NCI-H510A treated with DMSO at 0.1 percent for 48 hours (cell line): ENCODE results near the gene TRAP1.

Experiments used
- DNase-seq: peaks from one replicate; lab custom pipeline; 2025; lab: John Stamatoyannopoulos, UW

The TRAP1 gene

DNA sequence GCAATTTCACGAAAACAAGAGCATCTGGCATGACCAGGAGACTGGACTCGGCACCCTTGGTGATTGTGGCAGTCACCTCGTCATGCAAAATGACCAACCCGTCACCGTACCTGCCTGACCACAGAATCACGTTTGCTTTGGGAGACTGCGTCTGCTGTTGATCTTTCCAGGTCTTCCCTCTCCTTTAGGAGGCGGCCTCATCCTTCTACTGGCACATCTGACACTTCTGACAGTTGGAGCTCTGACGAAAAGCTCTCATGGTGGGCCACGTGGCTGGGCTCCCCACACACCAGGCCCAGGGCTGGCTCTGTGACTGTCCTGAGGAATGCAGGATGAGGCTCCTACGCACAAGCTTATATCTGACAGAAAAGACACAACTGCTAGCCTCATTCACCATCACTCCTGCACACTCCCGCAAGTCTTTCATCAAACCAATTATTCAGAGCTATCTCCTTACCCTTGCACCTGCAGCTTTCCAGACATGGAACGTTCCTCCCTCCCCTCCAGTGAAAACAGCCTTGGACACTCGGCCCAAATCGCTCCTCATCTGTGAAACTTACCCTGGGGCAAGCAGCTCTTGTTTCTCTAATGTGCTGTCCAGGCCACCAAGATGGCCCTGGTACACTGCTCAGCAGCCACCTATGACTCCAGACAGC, 3.6 kb downstream of the TRAP1 start:
- DNase-seq, result no peak

DNA sequence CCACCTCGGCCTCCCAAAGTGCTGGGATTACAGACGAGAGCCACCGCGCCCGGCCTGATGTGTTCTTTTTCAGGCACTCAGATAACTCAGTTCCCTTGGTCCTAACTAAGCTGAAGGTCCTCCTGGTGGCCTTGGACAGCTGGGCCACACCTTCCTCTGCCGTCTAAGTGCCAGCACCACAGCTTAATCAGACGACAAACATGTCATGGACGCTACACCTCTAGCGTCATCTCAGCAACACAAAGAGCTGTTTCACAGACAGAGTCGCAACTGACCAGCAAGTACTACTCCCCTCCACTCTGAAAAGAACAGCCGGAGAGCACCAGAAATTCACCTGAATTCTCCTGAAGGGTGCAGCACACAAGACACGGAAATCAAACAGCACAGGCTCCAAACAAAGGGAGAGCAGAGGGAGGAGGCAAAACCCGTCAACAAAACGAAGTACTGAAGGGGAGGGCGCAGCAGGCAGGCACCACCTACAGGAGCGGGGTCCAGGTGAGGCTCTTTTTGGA, 4.4 kb downstream of the TRAP1 start:
- no peak for DNase-seq

DNA sequence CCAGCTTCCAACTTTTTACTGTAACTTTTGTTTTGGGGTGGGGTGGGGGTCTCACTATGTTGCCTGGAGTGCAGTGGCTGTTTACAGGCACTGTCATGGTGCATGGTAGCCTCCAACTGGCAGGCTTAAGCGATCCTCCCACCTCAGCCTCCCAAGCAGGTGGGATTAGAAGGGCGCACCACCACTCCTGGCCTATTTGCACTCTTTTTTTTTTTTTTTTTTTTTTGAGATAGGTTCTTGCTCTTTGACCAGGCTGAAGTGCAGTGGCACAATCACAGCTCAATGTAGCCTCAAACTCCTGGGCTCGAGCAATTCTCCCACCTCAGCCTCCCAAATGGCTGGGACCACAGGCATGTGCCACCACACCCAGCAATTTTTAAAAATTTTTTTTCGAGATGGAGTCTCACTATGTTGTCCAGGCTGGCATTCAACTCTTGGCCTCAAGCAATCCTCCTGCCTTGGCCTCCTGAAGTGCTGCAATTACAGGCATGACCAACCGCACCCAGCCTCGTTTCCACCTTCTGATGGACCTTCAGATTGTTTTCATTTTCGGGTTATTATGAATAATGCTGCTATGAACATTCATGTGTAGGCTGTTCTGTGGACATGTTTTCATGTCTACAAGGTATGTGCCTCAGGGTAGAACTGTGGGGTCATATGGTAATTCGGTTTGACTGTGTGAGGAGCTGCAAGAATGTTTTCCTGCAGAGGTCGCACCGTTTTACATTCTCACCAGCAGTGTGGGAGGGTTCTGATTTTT, 10.9 kb downstream of the TRAP1 start:
- no peak for DNase-seq

DNA sequence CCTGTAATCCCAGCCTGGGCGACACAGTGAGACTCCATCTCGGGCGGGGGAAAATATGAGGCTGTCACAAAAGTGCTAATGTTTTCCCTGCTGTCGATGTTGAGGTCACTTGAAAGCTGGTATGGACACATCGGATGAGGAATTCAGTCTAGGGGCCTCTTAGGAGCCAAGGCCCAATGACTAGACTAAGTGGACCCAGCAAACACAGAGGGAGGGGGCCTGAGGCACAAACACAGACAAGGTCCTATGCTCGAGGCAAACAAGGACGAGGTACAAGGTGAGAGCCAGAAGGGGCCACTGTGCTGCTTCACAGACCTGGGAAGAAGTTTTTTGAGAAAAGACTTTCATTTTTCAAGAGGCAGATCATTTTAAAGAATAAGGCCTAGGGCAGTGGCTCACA, 15.2 kb downstream of the TRAP1 start:
- no peak for DNase-seq

DNA sequence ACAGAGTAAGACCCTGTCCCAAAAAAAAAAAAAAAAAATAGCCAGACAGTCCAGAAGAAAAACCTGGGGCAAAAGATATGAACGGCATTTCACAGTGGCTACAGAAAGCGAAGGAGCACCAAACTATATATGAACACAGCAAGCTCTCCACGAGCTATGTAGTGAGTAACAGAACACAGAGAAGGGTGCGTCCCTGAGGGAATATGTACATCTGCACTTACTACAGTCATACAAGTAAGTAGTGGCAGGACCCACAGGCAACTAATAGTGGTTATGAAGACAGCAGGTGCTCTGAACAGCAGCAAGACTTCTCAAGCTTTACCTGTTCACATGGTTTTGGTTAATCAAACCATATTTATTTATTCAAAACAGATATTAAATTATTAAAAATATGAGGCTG, 15.8 kb downstream of the TRAP1 start:
- no peak for DNase-seq

DNA sequence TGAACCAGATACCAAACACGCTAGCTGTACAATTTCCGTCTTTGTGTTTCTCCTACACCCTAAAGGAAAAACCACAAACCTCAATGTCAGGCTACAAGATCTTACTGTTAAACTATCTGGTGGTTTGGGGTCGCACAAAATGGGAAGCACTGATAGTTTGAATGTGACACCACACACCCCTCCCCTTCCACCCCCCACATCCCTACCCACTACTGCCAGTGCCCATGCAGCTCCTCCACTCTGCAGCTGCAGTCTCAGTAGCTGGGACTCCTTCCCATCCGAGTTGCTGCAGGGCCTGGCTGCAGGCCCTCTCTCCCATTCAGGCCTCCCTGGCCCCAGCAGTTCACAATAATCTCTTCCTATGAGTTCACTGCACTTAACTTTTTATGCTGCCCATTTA, 18.4 kb downstream of the TRAP1 start:
- DNase-seq, result no peak

DNA sequence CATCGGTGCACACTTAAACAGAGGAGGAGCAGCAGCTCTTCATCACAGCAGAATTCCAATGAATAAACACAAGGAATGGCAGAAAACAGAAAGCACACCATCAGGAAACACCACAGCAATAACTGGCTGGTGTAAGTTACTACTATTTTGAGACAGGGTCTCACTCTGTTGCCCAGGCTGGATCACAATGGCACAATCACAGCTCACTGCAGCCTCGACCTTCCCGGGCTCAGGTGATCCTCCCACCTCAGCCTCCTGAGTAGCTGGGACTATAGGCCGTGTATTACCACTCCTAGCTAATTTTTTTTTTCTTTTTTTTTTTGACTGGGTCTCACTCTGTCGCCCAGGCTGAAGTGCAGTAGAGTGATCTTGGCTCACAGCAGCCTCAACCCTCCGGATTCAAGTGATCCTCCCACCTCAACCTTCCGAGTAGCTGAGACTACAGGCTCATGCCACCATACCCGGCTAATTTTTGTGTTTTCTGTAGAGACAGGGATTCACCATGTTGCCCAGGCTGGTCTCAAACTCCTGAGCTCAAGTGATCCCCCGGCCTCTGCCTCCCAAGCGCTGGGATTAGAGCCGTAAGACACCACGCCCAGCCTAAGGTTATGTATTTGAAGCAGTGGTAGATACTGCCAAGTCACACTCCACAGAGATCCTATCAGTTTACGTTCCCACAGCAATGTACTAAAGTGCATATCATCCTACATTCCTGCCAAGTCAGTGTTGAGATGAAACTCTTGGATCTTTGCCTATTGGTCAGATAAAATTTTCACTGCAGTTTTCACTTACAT, 20.7 kb downstream of the TRAP1 start:
- no peak for DNase-seq

DNA sequence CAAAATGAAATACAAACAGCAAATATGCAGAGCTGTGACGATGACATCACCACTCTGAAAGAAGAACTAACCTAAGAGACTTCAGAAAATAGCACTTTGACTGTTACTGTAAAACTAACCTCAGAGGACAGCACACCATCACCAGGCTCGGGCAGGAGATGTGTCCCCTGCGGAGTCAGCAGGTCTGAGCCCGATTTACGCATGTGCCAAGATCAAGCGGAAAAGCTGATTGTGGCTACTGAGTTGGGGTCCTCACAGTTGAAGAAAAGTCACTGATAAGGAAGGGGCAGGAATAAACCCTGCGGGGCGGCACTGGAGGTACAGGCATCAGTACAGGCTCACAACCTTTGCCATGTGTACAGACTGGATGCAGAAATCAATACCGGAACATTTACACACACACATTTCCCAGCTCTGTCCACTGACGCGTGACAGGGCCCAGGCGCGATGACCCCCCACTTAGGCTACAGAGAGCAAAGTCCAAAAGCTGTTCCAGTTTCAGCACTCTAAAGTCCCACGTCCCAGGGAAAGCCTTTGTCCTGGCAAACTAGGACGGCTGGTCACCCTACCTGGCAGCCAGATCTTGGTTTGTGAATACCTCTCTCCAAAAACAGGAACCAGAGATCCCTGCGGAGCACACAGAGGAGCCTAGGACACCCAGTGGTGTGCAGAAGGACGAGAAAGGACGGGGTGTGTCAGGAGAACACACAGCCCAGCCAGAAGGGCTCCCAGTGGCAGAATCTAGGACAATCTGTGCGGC, 21.5 kb downstream of the TRAP1 start:
- no peak for DNase-seq

DNA sequence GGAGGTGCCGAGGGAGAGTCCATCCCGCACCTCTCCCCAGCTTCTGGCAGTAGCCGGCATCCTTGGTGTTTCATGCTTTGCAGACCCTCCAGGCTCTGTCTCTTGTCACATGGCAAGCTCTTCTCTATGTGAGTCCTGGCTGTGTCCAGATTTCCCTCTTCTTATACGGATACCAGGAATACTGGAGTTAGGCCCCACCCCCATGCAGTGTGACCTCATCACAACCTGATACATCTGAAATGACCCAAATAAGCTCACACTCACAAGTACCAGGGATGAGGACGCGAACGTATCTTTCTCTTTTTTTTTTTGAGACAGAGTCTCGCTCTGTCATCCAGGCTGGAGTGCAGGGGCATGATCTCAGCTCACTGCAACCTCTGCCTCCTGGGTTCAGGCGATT, 23.3 kb downstream of the TRAP1 start:
- no peak for DNase-seq

DNA sequence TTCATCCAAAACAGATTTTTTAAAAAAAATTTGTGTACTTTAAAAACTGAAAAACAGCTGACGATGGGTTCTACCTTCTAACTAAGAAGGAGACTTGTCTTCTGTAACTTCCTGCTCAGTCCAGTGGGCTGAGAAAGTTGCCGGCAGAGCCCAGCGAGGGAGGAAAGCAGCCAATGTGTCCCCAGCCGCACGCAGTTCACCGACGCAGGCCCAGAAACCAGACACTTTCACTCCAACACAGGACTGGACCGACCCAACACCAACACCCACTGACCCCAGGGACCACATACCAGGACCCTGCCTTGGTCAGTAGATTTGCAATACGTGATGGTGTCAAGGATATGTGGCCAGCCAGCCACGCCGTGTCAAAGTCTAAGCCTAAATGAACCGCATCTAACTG, 25.6 kb downstream of the TRAP1 start:
- DNase-seq, result no peak

DNA sequence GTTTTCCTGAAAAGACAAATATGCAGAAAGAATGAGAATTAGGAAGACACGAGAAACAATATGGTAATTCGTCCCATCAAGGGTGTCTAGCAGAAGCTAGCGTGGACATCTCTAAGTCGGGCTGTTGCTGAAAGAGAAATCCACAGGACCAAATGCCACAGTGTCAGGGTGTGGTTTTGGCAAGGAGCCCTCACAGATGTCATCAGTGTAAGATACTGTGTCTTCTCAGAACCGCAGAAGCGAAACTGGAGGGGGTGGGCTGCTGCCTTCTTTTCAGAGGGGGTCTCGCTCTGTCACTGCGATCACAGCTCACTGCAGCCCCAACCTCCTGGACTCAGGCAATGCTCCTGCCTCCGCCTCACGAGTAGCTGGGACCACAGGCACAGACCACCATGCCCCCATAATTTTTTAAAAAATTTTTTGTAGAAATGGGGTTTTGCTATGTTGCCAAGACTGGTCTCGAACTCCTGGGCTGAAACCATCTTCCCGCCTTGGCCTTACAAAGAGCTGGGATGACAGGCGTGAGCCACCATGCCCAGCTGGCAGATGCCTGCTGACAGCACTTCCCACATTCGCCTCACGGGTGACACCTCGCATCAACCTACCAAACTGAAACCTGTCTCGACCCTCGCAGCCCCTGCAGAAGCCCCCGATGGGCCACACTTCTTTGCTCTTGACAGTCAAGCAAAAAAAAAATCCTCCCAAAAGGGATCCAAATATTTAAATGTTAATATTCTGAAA, 26.2 kb downstream of the TRAP1 start:
- no peak for DNase-seq

DNA sequence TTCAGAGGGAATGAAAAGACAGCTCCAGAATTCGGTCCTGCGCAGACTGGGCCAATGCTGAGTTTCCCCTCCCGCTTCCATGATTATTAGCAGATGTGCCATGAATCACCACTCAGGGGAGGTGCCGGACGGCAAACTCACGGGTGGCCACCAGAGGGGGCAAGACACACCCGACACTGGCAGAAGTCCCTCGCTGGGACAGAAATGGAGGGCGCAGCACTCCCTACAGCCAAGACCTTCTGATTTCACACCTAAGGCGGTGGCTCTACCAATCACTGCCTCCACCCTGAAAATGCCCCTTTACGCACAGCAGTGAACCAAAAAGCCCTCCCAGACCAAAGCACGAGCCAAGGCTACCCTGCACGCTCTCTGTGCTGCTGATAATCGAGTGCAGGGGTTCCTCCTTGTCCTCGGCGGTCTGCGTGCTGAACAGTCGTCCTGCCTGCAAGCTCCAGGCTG, 26.8 kb downstream of the TRAP1 start:
- peak; percentile 32 for DNase-seq

DNA sequence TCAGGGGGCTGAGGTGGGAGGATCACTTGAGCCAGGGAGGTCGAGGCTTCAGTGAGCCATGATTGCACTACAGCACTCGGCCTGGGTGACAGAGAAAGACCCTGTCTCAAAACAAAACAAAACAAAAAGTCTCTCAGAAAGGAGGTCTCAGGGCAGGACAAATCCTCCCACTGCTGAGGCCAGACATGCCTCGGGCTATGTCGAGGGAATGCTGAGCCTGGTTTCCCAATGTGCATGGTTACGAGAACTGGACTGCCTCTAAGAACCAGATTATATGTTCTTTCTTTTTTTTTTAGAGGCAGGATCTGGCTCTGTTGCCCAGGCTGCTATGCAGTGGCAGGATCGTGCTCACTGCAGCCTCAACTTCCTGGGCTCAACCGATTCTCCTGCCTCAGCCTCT, 27.6 kb downstream of the TRAP1 start:
- DNase-seq, result no peak

DNA sequence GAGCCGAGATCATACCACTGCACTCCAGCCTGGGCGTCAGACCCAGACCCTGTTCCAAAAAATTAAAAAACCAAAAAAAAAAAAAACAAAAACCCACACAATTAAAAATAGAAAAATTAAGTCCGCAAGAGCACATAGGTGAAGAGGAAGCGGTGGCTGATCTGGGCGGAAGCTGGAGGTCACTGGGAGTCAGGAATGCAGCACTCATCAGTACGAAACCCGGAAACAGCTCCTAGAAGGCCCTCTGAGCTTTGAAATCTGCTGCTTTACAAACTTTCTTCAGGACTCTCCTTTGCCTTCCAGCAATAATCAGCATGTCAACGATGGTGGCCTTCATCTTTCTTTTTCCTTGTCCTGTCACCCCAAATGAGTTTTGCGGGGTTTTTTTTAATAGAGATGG, 29.5 kb downstream of the TRAP1 start:
- no peak for DNase-seq

DNA sequence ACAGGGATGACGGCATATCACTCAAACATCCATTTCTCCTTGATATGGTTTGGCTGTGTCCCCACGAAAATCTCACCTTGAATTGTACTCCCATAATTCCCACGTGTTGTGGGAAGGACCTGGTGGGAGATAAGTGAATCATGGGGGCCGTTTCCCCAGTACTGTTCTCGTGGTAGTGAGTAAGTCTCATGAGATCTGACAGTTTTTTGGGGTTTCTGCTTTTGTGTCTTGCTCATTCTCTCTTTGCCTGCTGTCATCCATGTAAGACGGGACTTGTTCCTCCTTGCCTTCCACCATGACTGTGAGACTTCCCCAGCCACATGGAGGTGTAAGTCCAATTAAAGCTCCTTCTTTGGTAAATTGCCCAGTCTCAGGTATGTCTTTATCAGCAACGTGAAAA, 30.3 kb downstream of the TRAP1 start:
- DNase-seq, result no peak

DNA sequence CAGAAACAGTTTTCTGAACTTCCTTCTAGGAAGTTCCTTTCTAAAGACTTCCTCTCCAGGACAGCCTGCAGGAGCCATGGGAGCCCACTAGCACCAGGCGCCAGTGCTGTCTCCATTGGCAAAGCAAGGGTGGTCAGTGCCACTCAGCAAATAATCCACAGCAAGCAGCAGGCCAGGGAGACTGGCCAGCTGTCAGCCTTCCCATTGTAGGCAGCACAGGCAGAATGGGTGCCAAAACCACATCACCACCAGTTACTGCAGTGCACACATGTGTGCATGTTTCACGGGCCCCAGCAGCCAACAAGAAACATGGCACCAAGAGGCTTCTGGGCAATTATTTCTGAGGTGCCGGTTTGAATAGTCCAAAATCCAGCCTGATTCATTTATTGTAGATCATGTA, 36.1 kb downstream of the TRAP1 start:
- no peak for DNase-seq

DNA sequence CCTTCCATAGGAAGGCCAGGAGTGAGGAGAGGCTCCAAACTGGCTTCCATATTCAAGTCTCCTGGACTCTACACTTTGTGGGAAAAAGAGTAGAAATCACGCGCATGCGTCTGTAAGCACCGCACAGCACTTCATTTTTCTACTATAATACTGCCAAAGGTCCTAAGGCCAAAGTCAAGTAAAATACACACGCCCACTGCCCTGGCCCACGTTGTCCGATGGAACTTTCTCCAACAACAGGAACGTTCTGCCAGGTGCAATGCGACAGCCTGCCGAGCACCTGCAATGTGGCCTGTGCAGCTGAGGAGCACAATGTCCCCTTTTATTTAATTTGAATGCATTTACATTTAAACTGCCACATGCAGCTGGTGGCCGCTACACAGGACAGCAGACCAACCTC, 39.3 kb downstream of the TRAP1 start:
- DNase-seq, result no peak

DNA sequence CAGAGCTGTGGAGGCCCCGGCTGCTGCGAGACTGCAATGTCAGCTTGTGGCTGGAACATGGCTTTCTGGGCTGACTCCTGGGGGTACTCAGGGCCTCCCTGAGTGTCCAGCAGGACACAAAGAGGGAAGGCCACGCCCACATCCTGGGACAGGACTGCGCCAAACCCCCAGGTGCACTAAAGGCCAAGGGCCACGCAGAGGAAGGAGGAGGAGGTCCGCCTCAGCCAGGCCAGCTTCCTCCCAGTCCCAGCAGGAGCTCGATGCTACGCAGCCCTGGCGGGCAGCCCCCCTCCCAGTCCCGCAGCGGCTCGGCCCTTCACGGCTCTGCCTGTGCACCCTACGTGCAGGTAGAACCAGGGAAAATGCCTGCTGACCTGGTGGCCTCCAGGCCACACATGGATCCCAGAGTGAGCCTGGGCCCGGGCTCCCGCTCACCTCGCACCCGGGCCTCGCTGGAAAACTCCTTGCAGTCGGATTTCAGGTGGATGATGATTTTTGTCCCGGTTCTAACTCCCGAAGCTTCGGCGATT, 41.7 kb downstream of the TRAP1 start:
- no peak for DNase-seq

DNA sequence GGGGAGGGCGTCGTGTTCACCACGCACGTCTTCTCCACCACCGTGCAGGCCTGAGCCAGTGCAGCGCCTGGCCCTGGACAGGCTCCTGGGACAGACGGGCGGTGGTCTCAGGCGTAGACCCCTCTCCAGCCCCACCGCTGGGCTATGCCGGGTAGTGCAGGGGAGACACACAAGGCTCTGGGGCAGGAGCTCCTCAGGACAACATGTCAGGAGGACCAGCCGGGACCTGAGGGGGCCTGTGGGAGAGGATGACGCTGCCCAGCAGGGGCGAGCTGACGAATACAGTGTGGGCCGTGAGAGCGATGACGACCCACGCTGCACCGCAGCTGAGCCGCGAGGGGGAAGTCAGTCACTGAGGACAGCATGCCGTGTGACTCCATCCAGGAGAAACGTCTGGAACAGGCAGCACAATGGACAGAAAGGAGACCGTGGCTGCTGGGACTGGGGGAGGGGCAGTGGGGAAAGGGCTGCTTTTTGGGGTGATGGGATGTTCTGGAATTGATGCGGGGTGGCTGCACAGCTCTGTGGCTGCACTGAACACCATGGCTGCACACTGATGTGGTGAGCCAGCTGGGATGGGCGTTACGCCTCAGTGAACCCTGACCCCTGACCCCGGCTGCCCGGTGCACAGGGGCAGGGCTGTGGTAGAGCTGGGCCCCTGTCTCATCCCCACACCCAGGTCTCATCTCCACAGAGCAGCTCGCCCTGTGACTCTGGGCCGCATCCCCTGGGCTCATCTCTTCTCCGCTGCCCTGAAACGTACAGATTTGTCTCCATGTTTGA, 42.6 kb downstream of the TRAP1 start:
- DNase-seq, result no peak

DNA sequence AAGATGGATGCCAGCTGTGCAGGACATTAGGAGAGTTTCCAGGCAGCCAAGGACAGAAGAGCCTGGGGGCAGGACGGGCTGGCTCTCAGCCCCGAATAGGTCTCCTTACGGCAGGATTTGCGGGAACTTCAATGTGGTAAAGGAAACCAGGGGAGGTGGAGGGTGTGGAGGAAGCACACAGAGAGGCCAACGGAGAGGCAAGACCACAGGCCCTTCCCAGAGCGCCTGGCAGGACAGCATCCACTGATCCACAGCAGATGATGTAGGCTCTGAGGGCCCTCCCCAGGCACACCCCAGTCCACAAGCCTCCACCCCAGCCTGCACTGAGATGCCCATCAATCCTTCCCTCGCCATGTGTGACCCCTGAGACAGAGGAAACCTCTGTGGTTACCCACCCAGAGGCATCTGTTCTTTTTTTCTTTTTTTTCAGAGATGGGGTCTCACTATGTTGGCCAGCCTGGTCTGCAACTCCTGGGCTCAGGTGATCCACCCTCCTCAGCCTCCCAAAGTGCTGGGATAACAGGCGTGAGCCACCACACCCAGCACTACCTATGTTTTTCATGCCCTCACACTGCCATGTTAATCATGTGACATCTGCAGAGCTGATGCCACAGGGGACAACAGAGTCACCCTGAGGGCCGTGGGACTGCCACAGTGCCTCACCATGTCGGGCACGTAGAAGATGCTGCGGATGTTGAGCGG, 43.5 kb downstream of the TRAP1 start:
- DNase-seq, result no peak
